HG03469 (cell line): ENCODE data around the gene HPDL.

Experiments used
- ATAC-seq: cut with Tn5 transposase; IDR thresholded peaks from one replicate; pipeline ENCODE4 v1.9.1; 2021; ENCODE audit warnings: mild to moderate bottlenecking, moderate library complexity, moderate number of reproducible peaks; ENCODE audit not compliant: unreplicated experiment

Gene HPDL

DNA sequence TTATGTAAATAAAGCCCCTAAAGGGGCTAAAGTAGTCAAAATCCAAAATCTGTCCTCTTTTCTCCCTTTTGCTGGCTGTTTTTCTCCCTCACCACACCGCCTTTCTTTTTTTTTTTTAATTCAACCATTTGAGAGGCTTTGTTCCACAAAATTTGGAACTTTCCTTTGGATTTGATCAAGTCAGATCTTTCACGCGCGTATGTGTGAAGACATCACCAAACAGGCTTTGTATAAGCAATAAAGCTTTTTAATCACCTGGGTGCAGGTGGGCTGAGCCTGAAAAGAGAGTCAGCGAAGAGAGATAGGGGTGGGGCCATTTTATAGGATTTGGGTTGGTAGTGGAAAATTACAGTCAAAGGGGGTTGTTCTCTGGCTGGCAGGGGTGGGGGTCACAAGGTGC lies 5.3 kb upstream of the HPDL start:
- no peak for ATAC-seq

DNA sequence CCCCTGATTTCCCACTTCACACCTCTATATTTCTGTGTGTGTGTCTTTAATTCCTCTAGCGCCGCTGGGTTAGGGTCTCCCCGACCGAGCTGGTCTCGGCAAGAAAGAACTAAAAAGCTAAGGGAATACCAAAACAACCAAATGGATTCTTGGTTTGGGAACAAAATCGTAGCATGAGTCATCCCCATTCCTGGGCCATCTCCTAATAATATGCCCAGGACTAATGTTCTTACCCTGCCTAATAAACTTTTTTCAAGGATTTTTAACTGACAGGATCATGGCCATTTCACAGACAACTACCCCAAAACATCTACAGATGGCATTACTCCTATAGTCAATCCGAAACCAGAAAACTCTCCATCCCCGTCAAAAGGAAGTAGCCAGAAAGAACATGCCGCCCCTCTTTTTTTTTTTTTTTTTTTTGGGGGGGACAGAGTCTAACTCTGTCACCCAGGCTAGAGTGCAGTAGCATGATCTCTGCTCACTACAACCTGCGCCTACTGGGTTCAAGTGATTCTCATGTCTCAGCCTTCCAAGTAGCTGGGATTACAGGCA lies 4.1 kb upstream of the HPDL start:
- no peak for ATAC-seq

DNA sequence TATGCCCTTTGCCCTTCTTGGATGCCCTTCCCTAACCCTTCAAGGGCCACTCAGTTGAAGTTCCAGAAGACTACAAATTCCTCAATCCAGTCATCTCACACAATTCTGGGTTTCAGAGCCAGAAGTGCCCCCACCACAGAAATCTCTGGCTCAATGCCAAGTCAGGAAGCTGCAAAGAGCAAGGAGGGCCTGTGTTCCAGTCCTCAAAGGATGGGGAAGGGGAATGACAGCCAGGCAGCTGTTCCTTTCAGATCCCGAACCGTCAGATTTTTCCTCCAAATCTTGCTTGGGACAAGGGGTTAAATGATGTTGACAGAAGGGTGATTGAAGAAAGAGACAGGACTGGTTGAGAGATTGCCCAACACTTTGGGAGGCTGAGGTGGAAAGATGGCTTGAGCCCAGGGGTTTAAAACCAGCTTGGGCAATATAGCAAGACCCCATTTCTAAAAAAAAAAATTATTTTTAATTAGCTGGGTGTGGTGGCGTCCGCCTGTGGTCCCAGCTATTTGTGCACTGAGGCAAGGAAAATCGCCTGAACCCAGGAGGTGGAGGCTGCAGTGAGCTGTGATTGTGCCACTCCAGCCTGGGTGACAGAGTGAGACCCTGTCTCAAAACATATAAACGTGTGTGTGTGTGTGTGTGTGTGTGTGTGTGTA lies 716 bp upstream of the HPDL start:
- ATAC-seq, result no peak

DNA sequence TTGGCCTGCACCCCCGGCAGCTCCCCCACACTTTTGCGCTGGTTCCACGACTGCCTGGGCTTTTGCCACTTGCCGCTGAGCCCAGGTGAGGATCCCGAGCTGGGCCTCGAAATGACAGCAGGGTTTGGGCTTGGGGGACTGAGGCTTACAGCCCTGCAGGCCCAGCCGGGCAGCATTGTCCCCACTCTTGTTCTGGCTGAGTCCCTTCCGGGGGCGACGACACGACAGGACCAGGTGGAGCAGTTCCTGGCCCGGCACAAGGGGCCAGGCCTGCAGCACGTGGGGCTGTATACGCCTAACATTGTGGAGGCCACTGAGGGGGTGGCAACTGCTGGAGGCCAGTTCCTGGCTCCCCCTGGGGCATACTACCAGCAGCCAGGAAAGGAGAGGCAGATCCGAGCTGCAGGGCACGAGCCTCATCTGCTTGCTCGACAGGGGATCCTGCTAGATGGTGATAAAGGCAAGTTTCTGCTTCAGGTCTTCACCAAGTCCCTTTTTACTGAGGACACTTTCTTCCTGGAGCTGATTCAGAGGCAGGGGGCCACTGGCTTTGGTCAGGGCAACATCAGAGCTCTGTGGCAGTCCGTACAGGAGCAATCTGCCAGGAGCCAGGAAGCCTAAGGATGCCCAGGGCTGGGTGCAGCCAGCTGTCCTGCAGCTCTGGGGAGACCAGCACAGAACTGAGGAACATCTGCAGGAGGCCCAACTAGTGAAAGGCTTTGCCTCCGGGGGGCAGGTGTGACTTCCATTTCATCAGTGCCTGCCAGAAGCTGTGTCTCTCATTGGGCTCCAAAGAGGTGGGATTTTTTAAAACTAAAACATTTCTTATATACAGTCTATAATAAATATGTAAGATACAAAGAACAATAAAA lies 1.2 kb downstream of the HPDL start:
- no peak for ATAC-seq

DNA sequence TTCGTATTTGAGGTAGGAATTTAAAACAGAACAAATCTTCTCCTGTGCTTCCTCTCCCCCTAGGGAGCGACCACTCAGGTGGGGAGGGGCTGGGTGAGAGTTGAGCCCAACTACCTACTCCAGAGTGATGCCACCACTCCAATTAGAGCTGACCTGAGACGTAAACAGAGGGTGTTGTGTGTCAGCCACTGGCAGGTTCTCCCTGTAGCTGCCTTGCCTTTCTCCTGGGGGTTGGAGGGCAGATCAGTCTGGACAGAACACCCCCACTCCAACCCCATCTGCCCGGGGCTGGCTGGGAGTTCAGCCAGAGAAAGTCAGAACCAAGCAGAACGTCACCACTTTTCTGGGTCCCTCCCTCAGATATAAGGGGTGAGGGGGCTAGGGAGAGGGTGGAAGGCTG lies 2.0 kb downstream of the HPDL start:
- no peak for ATAC-seq

DNA sequence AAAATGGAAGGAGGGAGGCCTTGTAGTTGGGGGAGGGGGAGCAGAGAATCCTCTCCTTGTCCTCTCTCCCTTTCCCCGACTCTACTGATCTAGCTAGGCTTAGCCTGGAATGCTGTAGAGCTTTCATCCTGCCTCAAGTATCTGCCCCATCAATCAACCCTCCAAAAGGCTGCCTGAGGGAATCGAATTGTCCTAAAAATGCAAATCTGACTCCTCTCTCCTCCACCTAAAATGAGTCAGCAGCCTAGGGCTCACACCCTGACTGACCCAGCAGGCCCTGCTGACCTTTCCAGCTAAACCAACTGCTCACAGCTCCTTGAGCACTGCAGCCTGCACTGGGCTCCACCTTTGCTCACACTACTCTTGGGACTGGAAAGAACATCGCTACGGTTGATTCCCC lies 2.8 kb downstream of the HPDL start:
- no peak for ATAC-seq

DNA sequence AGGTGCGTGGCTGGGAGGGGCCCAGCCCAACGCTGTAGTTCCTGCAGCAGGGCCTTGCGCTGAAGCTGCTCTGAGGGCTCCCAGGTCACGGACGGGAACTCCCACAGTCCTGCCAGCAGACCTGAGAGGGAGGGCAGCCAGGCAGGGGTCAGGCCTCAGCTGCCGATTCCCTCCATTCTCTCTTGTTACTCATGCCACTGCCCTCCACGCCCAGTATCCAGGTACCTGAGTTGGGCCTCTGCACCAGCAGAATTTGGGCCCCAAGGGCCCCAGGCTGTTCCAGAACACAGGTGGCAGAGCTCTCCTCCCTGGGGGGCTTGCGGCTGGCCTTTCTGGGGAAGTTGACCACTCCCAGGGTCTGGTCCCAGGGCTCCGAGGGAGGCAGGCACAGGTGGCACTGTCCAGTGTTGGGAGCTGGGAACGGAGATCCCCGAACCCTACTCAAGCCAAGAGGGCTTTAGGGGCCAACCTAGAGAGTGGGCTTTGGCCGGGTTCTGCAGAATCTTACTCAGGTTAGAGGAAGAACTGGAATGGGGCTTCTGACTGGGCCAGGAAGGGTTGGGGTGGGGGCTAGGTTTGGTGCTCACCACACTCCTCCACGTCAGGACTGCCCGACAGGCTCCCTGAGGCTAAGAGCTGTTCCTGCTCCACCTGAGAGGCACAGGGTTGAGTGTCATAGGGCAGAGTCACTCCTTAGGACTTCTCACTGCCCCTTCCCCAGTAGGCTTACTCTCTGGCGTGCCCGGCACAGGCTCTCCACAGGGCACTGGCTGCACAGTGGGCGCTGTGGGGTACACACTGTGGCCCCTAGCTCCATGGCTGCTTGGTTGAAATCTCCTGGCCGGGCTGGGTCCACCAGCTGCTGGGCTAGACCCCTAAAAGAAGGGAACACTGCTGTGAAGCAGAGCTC lies 5.0 kb downstream of the HPDL start:
- ATAC-seq, result no peak

DNA sequence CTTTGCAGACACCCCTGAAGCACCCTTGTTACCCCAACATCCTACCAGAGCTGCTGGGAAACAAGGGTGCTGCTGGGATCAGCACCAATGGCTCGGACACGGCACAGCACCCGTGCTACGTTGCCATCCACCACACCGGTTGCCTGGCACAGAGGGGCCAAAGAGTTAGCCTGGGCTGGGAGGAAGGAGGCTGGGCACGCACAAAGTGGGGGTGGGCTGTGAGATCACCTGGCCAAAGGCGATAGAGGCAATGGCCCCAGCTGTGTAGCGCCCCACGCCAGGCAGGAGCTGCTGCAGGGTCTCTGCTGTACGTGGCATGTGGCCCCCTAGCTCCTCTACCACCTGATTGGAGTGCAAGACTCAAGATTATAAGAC lies 5.6 kb downstream of the HPDL start:
- ATAC-seq, result no peak

DNA sequence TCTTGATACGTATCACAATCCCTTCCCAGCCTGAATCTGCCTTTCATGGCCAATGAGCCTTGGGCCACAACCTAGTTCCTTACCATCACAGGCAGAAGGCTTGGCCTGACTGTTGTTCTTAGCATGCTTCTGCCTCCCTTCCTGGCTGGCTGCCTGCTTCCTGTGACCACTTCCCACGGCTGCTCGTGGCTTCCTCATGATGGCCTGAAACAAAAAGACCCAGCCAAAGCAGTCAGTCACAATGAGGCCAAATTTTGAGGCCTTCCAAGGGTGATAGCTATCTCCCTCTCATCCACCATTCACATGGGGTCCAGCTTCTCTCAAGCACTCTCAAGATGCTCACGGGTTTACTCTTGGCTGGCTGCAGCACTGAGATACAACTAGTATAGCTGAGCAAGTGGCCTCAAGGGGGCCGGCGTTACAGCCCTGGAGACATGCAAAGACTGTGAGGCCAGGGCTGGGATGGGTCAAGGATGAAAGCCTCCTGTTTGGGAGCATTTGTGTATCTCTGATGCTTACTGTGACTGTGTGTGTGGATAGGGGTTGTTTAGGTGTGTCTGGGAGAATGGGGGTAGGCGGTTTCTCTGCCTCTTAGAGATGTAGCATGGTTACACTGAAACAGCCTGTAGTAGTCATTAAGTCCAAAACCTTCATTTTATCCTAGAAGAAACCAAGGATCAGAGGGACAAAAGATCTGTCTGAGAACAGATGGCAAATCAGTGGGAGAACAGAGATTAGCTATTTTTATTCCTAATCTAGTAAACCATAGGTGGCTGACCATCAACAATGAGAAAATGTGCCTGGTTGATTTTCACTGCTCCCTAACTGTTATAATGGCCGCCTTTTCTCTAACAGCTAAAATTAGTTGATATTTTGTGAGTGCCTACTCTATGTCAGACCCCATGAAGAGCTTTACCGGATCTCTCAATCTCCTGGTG lies 7.9 kb downstream of the HPDL start:
- ATAC-seq, result no peak

DNA sequence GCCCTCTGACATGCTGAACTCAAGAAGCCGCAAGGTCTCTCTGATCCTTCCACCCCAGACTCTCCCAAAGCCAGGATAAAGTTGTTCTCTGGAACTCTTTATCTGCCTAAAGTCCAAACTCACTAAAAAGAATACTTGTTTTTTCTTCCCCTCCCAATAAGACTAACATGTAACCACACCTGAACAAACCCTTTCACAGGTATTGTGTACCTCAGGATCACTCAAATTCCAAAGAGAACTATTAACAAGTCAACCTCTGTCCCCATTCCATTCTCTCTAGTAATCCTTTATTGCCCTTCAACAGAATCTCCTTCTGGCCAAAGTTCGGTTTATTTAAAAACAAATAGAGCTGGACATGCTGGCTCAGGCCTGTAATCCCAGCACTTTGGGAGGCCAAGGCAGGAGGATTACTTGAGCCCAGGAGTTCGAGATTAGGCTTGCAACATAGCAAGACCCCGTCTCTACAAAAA lies 9.2 kb downstream of the HPDL start:
- no peak for ATAC-seq

DNA sequence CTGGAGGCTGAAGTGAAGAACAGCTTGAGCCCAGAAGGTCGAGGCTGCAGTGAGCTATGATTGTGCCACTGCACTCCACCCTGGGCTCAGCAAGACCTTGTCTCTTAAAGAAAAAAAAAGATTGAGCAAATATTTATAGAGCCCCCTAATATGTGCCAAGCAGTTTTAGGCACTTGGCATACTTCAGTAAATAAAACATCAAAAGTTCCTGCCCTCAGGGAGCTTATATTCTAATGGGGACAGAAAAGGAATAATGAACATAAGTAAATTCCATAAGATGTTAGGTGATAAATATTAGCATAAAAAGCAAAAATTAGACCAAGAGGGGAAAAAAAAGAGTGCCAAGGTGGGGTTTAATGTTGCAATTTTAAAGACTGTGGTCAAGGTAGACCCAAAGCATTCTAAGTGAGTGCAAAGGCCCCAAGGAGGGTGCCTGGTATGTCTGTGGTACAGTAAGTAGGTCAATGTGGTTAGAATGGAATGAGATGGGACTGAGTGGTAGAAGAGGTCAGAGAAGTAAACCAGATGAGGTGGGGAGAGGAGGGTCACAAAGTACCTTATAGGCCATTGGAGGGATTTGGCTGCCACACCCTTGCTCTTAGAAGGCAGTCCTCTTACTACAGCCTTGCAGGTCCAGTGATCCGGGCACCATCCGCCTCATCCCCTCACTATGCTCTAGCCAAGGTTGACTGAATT lies 11.1 kb downstream of the HPDL start:
- ATAC-seq, result no peak

DNA sequence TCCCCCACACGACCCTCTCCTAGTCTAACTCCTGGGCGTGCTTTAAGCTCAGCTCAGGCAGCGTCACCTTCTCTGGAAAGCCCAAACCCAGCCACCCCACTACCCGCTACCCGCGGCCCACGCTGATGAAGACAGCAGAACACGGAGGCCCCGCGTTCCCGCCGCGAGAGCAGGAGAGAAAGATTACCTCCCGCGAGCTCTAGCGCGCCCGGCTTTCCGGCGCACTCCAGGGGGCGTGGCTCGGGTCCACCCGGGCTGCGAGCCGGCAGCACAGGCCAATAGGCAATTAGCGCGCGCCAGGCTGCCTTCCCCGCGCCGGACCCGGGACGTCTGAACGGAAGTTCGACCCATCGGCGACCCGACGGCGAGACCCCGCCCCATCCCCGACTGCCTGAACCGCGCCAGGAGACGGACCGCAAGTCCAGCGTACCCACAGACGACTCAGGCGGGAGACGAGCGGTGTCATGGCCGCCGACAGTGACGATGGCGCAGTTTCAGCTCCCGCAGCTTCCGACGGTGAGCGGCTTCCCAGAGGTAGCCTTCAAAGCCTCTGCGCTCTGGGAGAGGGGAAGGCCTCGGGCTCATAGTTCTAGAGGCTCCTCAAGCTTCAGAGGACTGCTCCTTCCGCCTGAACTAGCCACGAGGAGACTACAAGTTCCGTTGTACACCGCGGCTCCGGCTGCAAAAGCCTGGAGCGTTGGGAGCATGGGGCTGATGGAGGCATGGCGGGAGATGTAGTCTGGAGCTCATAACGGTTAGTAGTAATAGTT lies 13.3 kb downstream of the HPDL start, which contains the start of the genes MUTYH and TOE1:
TSS of gene MUTYH (minus strand) at position 652 of the 770 bp plus-strand sequence. CDS start 5,935 bp downstream, outside the sequence.
TSS of gene TOE1 (plus strand) at position 382 of the 770 bp plus-strand sequence. CDS start at position 465, 83 bp downstream.
- peak; percentile 68 for ATAC-seq

DNA sequence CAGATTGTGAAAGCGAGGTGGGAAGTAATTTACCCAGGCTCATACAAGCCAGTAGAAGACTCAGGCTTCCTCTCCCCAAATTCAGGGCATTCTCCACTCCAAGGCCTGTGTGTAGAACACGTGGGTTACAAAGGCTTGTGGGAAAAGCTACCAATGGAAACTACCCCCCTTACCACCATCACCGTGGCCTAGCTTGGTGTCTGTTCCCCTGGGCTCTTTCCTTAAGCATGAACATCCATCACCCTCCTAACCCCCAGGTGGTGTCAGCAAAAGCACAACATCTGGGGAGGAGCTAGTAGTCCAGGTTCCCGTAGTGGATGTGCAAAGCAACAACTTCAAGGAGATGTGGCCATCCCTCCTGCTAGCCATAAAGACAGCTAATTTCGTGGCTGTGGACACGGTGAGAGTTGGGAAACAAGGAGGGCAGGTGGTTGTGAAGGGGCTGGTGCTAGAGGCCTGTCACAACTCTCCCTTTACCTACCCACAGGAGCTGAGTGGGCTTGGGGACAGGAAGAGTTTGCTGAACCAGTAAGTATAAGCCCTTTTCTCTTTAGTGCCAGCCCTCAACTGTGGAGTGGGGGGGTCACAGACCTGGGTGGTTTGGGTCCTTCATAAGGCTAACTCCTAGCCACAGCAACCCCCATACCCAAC lies 14.2 kb downstream of the HPDL start:
- no peak for ATAC-seq

DNA sequence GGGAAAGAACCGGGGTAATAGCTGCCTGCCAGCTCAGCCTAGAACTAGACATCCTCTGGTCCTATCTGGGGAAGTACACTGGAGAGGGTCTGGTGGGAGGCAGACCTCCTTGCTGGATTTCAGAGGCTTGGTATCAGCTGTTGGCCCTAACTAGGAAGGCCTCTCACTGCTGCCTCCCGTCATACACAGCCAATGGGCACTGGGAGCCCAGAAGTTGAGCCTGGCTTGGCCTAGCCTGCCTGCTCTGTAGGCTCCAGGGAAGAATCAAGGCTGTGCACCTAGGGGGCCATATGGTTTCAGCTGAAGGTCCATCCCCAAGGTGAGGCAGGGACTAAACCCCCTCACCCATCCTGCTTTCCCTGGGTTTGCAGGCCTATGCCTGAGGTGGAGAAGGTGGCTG lies 17.8 kb downstream of the HPDL start:
- ATAC-seq, result no peak

DNA sequence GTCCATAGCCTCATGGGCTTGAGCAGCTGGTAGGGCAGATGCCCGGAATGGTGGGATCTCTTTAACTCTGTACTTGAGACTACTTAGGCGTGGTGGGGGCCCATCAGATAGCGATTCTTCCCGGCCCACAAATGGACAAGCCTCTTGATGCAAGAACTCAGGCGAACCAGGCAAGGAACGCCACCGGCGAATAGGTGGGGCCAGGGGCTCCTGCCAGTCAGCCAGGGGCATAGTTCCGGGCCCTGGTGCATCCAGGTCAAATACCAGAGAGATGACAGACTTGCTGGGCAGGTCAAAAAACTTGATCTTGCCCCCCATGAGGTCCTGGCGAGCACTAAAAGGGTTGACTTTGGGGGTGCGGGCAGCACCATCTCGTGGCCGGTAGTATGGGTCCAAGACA lies 18.3 kb downstream of the HPDL start:
- no peak for ATAC-seq

DNA sequence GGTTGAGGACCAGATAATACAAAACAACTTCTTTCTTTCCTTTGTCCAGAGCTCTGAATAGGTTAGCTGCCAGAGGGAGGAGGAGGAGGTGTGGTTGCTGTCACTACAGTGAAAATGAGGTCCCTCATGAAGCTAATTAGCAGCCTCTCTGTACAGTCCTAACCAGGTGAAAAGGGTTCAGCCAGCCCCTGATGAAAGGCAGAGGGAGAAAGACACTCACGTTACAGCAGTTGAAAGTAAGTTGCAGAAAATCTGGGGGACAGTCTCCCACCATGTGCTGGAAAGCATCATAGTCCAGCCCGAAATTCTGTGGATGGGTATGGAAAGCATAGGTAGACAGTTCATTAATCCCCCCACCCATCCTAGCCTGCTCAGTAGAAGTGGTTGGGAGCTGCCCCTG lies 19.8 kb downstream of the HPDL start:
- no peak for ATAC-seq

DNA sequence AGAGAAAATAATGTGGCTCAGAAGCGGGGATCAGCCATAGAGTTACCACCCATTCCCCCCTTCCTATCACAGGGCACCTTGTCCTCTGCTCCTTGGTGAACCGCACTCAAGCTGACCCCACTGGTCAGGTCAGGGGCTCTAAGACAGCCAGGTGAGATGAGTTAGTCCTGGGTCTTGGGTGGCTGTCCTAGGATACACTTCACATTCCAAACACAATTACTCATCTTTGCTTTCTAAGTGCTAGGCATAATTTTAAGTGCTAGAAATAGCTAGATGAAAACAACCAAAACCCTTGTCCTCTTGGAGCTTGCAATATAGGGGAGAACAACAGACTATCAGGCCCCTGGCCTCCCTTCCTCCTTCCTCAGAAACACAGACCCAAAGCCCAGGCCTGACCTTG lies 21.3 kb downstream of the HPDL start:
- no peak for ATAC-seq

DNA sequence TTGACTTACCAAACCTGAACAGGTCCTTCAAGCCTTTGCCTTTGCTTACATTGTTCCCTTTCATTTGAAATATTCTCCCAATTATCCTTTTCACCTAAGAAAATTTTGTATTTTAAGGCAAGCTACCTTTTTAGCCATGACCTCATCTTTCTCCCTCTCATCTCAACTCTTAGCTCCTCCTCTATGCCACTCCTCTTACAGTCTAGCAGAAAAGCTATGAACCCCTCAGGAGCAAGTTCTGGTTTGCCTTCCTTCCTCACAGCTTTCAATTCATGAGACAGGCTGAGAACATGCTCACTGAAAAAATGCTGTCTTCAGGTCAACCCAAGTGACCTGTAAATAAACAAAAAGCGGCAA lies 21.9 kb downstream of the HPDL start:
- no peak for ATAC-seq
